GM18870 (cell line): Measurements from ENCODE around the gene NKX2-3.

Experiments used
- ATAC-seq: cut with Tn5 transposase; IDR thresholded peaks from one replicate; pipeline ENCODE4 v1.9.1; 2021; ENCODE audit warnings: moderate library complexity; ENCODE audit not compliant: unreplicated experiment

Gene NKX2-3

GRCh38 chr10:99525897-99526296, 6.8 kb upstream of the NKX2-3 start:
- no peak for ATAC-seq

GRCh38 chr10:99526861-99527504, 5.8 kb upstream of the NKX2-3 start:
- ATAC-seq: no peak

GRCh38 chr10:99527526-99528493, 4.9 kb upstream of the NKX2-3 start:
- no peak for ATAC-seq

GRCh38 chr10:99528494-99529441, 4.0 kb upstream of the NKX2-3 start:
- no peak for ATAC-seq

- no peak for ATAC-seq
Observed at GRCh38 chr10:99529591-99530107, 3.1 kb upstream of the NKX2-3 start.

GRCh38 chr10:99530108-99531025, 2.4 kb upstream of the NKX2-3 start:
- ATAC-seq: no peak

- ATAC-seq: no peak
Observed at GRCh38 chr10:99531026-99531695, 1.6 kb upstream of the NKX2-3 start.

- ATAC-seq: no peak
Observed at GRCh38 chr10:99531696-99532593, 797 bp upstream of the NKX2-3 start.

GRCh38 chr10:99533496-99534449, 1.0 kb downstream of the NKX2-3 start:
- no peak for ATAC-seq

GRCh38 chr10:99534450-99534938, 1.8 kb downstream of the NKX2-3 start:
- no peak for ATAC-seq

GRCh38 chr10:99534939-99535763, 2.4 kb downstream of the NKX2-3 start:
- ATAC-seq: no peak

- no peak for ATAC-seq
Observed at GRCh38 chr10:99535764-99536337, 3.1 kb downstream of the NKX2-3 start.

- ATAC-seq: no peak
Observed at GRCh38 chr10:99536338-99537085, 3.8 kb downstream of the NKX2-3 start.

- ATAC-seq: no peak
Observed at GRCh38 chr10:99537086-99537988, 4.6 kb downstream of the NKX2-3 start.
